GM06990 (cell line): ENCODE results near the gene STXBP5.

Source experiments
- DNase-seq: peaks from one replicate; pipeline ENCODE4 v3.0.0-alpha.2; 2011; ENCODE audit not compliant: insufficient read length; ENCODE audit errors: extremely low read depth
- H3K27me3 ChIP-seq: replicated peaks from 2 replicates; pipeline ENCODE4 v1.6.0; 2011; ENCODE audit warnings: low read length; ENCODE audit not compliant: control insufficient read depth, insufficient read depth
- H3K36me3 ChIP-seq: 2 replicates; pipeline ENCODE4 v1.5.1; 2011; ENCODE audit warnings: low read length; ENCODE audit not compliant: control insufficient read depth, insufficient read depth
- H3K4me3 ChIP-seq: replicated peaks from 2 replicates; pipeline ENCODE4 v1.5.1; 2011; ENCODE audit warnings: low read depth, mild to moderate bottlenecking, control low read depth, low read length
- TF ChIP-seq, protein P1 (sequence below): IDR thresholded peaks from 2 replicates; pipeline ENCODE4 v1.5.1; 2011; ENCODE audit warnings: low read length, control low read depth, mild to moderate bottlenecking, inconsistent platforms; ENCODE audit not compliant: insufficient read depth, poor library complexity, severe bottlenecking

STXBP5 gene

DNA sequence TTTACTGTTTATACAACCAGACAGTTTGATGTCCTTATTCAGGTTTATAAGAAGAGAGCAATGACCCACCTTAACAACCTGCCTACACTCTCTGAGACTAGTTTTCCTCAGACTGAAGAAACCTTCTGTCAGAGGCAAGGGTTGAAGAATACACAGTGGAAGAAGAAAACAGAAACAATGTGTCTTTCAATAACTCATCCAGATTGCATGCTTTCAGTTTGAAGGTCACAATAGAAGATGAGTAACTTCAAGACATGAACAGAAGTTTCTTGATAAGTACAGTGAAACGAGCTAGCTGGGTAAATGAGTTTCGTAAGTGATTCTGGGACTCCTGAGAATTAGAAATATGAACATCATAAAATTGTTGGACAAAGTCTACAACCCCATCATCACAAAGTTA, 141.7 kb downstream of the STXBP5 start:
- DNase-seq: no peak
- Histone ChIP-seq H3K4me3 (no peak overlapping the region), H3K36me3 (no peaks in the 10 kb centered on the region; the same call in 1 of the 2 replicates), H3K27me3 (no peaks in the 10 kb centered on the region)
- TF ChIP-seq, protein P1, sequence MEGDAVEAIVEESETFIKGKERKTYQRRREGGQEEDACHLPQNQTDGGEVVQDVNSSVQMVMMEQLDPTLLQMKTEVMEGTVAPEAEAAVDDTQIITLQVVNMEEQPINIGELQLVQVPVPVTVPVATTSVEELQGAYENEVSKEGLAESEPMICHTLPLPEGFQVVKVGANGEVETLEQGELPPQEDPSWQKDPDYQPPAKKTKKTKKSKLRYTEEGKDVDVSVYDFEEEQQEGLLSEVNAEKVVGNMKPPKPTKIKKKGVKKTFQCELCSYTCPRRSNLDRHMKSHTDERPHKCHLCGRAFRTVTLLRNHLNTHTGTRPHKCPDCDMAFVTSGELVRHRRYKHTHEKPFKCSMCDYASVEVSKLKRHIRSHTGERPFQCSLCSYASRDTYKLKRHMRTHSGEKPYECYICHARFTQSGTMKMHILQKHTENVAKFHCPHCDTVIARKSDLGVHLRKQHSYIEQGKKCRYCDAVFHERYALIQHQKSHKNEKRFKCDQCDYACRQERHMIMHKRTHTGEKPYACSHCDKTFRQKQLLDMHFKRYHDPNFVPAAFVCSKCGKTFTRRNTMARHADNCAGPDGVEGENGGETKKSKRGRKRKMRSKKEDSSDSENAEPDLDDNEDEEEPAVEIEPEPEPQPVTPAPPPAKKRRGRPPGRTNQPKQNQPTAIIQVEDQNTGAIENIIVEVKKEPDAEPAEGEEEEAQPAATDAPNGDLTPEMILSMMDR: no peak

DNA sequence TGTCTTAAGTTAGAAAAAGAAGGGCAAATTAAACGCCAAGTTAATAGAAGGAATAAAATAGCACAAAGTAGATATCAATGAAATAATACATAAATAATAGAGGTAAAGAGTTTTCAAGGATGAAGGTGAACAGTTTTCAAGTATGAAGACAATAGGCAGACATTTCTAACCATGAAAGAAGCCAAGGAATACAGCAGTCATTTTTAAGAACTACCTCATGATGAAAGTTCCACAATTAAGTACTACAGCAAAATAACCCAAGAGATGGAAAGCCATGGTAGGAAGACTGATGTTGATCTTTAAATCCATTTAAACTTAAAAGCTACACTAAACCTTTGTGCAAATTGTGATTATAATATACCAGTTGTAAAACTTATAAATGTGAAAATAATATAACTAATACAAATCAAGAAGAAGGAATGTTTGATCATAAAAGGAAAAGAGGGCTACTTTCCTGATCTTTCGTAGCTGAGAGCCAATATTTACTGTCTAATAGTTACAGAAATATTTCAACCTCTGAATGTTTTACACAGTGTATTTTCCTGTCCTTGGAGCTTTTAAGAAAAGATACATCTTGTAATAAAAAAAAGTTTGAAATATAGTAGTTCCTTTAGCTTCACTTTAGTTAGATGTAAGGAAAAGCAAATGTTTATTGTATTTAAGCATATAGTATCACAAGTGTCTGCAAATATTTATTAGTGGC, 143.1 kb downstream of the STXBP5 start:
- no peaks in the 10 kb centered on the region for H3K36me3 ChIP-seq
- TF ChIP-seq, protein P1: no peak
- DNase-seq: no peak
- no peak overlapping the region for H3K4me3 ChIP-seq
- H3K27me3 ChIP-seq: no peaks in the 10 kb centered on the region

DNA sequence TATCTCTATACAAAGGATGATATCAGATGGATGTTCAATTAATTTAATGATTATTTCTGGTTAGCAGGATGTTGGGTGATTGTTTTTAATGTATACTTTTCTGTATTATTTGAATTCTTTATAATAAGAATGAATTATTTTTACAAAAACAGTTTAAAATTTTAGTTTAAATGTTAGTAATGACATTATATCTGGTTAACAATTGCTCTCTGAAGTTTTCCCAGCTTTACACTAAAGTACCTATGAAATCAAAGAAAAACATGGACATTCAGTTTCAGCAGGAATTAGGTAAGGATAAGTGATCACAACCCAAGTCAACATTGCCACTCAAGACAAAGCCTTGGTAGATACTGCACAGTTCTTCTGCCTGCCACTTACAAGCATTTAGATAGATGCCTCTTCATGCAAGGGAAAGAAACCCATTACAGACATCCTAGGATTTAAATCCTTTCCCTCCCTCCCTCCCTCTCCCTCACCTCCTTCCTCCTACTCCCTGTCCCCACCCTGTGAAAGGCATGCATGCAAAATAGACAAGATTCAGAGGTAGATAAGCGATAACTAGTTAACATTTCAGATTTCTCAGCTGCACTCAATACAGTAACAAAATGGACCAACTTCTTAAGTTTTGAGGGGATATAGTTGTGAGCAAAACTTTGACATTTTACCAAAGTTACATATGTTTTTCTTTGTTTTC, 143.8 kb downstream of the STXBP5 start:
- no peak overlapping the region for H3K4me3 ChIP-seq
- DNase-seq: no peak
- H3K27me3 ChIP-seq: no peaks in the 10 kb centered on the region
- TF ChIP-seq, protein P1: no peak
- H3K36me3 ChIP-seq: no peaks in the 10 kb centered on the region

DNA sequence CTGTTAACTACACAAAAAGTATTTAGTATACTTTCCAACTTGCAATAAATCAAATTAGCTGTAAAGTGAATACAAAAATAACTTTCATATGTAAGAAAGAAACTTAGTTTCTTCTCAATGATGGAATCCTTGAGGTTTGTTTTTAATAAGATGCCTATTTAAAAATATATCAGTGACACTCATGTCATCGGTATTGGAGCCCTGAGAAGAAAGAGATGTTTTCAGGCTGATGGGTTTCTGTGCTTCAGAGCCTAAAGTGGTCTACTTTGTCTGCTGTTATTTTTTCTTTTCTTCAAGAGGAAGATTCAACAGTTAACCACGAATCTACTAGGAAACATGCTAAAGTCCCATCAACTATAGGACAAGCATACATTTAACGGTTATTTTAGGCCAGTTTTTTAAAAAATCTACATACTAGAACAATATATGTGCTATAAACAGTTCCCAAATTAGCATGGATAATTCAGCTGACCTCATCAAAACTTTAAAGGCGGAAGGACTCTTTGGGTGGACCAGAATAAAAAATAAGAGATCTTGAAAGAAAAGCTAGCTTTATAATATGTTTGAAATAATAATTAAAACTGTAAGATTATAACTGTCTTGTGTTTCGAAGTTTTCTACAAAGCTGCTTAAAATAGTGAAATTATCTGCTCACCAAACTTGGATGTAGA, 157.2 kb downstream of the STXBP5 start:
- H3K27me3 ChIP-seq: no peaks in the 10 kb centered on the region
- H3K36me3 ChIP-seq: peaks cover 1% of the 10 kb centered on the region; the same call in 1 of the 2 replicates
- DNase-seq: no peak
- TF ChIP-seq, protein P1: no peak
- H3K4me3 ChIP-seq: no peak overlapping the region

DNA sequence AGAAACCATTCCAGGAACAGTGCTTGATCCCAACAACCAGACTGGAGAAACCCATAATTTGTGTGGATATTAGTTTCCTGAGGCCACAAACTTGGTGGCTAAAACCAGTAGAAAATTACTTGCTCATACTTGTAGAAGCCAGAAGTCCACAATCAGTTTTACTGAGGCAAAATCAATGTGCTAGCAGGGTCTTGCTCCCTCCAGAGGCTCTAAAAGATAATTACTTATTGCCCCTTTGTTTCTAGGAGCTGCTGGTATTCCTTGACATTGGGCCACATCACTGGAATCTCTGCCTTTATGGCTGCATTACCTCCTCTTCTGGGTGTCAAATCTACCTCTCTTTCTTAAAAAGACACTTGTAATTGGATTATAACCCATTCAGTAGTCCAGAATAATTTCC, 162.1 kb downstream of the STXBP5 start:
- Histone ChIP-seq H3K4me3 (no peak overlapping the region), H3K27me3 (no peaks in the 10 kb centered on the region), H3K36me3 (no peaks in the 10 kb centered on the region; the same call in 1 of the 2 replicates)
- TF ChIP-seq, protein P1: peak; percentile 1
- no peak for DNase-seq
